Right lobe of liver (tissue), 6 donors: ENCODE measurements around the gene SLC52A3. TPM values are rescaled to one million over a fixed set of nuclear protein-coding genes. Genes with fewer than 3 reads are reported as not detected.

Experiments
- ATAC-seq, 4 donors: fragments of 200-7000 bp; cut with Tn5 transposase; one replicate each; pipeline ENCODE4 v1.9.1; 2020; ENCODE audit warnings: mild to moderate bottlenecking in 4 of 4, moderate library complexity in 4 of 4
- DNase-seq, 3 donors: peaks; one replicate each; pipeline ENCODE4 v3.0.0-alpha.2; 2020
- H3K27ac ChIP-seq, 3 donors: fragments of 200-600 bp; one replicate each; pipeline ENCODE4 v1.8.0; 2022
- H3K27me3 ChIP-seq, 2 donors: fragments of 200-600 bp; one replicate each; pipeline ENCODE4 v1.8.0; 2022
- H3K36me3 ChIP-seq, 4 donors: fragments of 200-600 bp; sonication (generic) in 1 of 4; one replicate each; pipeline versions ENCODE4 v1.5.1 to v1.8.0; 2017 to 2022; ENCODE audit warnings: control low read depth in 1 of 4
- H3K4me1 ChIP-seq, 4 donors: fragments of 200-600 bp; sonication (generic) in 1 of 4; one replicate each; pipeline versions ENCODE4 v1.5.1 to v1.8.0; 2017 to 2022; ENCODE audit warnings: control low read depth in 1 of 4
- H3K4me3 ChIP-seq, 3 donors: fragments of 200-600 bp; one replicate each; pipeline ENCODE4 v1.8.0; 2022
- H3K9me3 ChIP-seq, 4 donors: fragments of 200-600 bp; sonication (generic) in 1 of 4; one replicate each; pipeline versions ENCODE4 v1.5.1 to v1.8.0; 2017 to 2022; ENCODE audit warnings: control low read depth in 1 of 4
- POLR2A ChIP-seq: fragments of 450-650 bp; IDR thresholded peaks from one replicate; pipeline ENCODE4 v1.6.1; 2017; ENCODE audit warnings: antibody characterized with exemption, mild to moderate bottlenecking
- WGBS: methylation state at CpG from one replicate; pipeline ENCODE4 v1.1.6; 2018; ENCODE audit warnings: low coverage, low lambda C conversion rate; ENCODE audit not compliant: insufficient coverage; ENCODE audit errors: missing lambda C conversion rate; 5-methylcytosine and 5-hydroxymethylcytosine counted together
- intact Hi-C, 2 donors: fragments of 100-400 bp; cut with DNase I; formaldehyde crosslinking; loops; one replicate each; pipeline versions ENCODE4 v1.11.2 to v1.14.1; 2022
- total RNA-seq, 6 experiments: library from RNA; depleted of rRNA in 2 of 6; stranded (reverse); fragments of >200 nt in 2 of 6; fragmentation: NEBNext Ultra II Directional in 3 of 6; extraction: Animal tissue kit (Norgen Biotek cat#: 25700) in 3 of 6; gene quantifications; one replicate each; pipeline versions ENCODE4 v1.1.0 to v1.2.4, GENCODE V29; 2016 to 2023
- TF ChIP-seq, protein P1 (sequence below), 4 donors: fragments of 200-600 bp in 3 of 4; fragments of 450-650 bp in 1 of 4; IDR thresholded peaks; one replicate each; pipeline versions ENCODE4 v1.5.1 to v1.8.0; 2016 to 2022; ENCODE audit warnings: antibody characterized with exemption in 4 of 4, mild to moderate bottlenecking in 2 of 4
- donor health status: DM: no; HTN: yes; CAD: no.
- donor health status: DM: no; HTN: no; CAD: no.
- donor health status: DM: no; HTN: no; CAD: no.
- donor health status: DM: no; HTN: yes; CAD: no.
- donor health status: DM: no; HTN: yes; CAD: no.

Gene SLC52A3
- total RNA-seq, 6 experiments from 2014 or later = 0.05 to 0.62 TPM; not detected in 4

DNA sequence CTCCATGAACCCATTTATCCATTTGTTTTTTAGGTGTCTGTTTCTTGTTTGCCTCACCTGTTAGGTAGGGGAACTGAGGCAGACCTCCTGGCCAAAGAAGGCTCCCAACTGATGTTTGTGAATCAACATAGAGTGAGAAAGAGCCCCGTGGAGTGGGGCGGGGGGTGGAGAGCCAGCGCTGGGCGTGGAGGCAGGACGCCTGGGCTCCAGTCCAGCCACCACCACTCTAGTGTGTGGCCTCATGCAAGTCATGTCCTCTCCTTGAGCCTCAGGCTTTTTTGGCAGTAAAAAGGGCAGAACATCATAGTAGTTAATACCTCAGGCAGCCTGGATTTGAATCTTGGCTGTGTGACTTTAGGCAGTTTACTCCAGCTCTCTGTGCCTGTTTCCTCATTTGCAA is 50.5 kb downstream of the SLC52A3 start:
- TF ChIP-seq, protein P1, sequence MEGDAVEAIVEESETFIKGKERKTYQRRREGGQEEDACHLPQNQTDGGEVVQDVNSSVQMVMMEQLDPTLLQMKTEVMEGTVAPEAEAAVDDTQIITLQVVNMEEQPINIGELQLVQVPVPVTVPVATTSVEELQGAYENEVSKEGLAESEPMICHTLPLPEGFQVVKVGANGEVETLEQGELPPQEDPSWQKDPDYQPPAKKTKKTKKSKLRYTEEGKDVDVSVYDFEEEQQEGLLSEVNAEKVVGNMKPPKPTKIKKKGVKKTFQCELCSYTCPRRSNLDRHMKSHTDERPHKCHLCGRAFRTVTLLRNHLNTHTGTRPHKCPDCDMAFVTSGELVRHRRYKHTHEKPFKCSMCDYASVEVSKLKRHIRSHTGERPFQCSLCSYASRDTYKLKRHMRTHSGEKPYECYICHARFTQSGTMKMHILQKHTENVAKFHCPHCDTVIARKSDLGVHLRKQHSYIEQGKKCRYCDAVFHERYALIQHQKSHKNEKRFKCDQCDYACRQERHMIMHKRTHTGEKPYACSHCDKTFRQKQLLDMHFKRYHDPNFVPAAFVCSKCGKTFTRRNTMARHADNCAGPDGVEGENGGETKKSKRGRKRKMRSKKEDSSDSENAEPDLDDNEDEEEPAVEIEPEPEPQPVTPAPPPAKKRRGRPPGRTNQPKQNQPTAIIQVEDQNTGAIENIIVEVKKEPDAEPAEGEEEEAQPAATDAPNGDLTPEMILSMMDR (IDR thresholded peaks at IDR 0.05) = no peak
- no peak for TF ChIP-seq POLR2A
- no peaks in the 10 kb centered on the region for H3K36me3 ChIP-seq
- intact Hi-C loops = no loop called here

DNA sequence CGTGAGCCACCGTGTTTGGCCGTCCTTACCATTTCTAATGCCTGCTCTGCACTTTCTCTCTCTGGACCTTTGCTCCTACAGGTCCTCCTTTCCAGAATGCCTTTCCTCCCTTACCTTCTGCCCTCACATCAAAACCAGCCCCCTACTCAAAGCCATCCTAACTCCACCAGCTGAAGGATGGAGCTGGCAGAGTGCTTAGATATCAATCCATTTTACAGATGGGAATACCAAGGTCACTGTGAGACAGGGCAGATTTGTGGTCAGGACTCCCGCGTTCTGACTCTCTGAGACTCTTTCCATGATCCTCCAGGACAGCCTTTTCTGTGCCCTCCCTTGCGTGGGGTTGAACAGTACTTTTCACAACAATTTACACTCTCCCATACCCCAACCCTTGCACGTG is 51.0 kb downstream of the SLC52A3 start:
- H3K27ac ChIP-seq = no peak overlapping the region
- WGBS = 70% methylated on average over 7 of the region's 7 CpGs
- ATAC-seq = no peak
- no peaks in the 10 kb centered on the region for H3K36me3 ChIP-seq
- no peak for DNase-seq
- H3K27me3 ChIP-seq = no peaks in the 10 kb centered on the region
- H3K4me3 ChIP-seq = no peak overlapping the region
- H3K9me3 ChIP-seq = no peaks in the 10 kb centered on the region
- no peaks in the 10 kb centered on the region for H3K4me1 ChIP-seq
- no peak for TF ChIP-seq POLR2A
- TF ChIP-seq, protein P1 (IDR thresholded peaks at IDR 0.05) = no peak
- intact Hi-C loops = no loop called here

More for the DNA sequence above, 50.5 kb downstream of the SLC52A3 start:
- ATAC-seq = no peak
- DNase-seq = no peak
- no peak overlapping the region for H3K4me3 ChIP-seq
- 53% methylated on average over 4 of the region's 5 CpGs for WGBS
- no peaks in the 10 kb centered on the region for H3K4me1 ChIP-seq
- no peaks in the 10 kb centered on the region for H3K27me3 ChIP-seq
- H3K9me3 ChIP-seq = no peaks in the 10 kb centered on the region
- H3K27ac ChIP-seq = no peak overlapping the region

DNA sequence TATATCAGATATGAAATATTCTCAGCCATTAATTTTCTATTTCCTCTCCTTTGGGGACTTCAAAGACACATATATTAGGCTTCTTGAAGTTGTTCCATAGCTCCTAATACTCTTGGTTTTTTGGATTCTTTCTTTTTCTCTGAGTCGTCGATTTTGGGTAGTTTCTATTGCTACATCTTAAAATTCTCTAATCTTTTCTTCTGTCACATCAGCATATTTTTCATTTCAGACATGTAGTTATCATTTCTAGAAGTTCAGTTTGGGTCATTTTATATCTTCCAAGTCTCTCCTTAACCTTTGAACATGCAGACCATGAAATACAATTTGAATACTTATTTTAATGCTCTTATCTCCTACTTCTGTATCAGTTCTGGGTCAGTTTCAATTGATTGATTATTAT is 53.8 kb downstream of the SLC52A3 start:
- WGBS = 54% methylated on average over 2 of the region's 2 CpGs
- Histone ChIP-seq H3K27ac (no peak overlapping the region), H3K4me1 (no peaks in the 10 kb centered on the region), H3K36me3 (no peaks in the 10 kb centered on the region), H3K9me3 (no peaks in the 10 kb centered on the region), H3K27me3 (peaks cover 0 to 4% of the 10 kb centered on the region in 2 donors), H3K4me3 (no peak overlapping the region)
- ATAC-seq (no peak), DNase-seq (no peak)
- TF ChIP-seq, protein P1 (IDR thresholded peaks at IDR 0.05) = no peak
- TF ChIP-seq POLR2A = no peak
- intact Hi-C loops = no loop called here

DNA sequence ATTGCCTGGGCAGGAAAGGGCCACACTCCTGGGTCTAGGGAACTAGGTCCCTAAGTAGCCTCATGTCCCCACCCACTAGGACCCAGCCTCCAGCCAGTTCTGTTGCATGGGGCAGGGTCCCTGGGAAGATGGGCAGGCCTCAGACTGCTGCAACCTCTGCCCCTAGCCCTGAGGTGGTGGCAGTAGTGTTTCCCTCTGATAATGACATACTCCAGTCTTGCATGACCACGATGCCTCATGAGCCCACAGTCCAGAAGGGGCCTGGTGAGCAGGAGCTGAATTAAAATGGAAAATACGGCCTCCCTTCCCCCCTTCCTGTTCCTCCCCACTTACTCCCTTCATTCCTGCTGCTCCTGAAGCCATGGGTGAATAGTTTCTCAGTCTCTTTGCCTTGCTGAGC is 56.7 kb downstream of the SLC52A3 start:
- DNase-seq = no peak
- Histone ChIP-seq H3K9me3 (no peaks in the 10 kb centered on the region), H3K4me3 (no peak overlapping the region), H3K4me1 (no peaks in the 10 kb centered on the region), H3K27ac (no peak overlapping the region), H3K27me3 (peaks cover 0 to 5% of the 10 kb centered on the region in 2 donors), H3K36me3 (no peaks in the 10 kb centered on the region)
- peak in 1 of 4 donors; percentile 30 for ATAC-seq
- TF ChIP-seq, protein P1 (IDR thresholded peaks at IDR 0.05) = no peak
- no peak for TF ChIP-seq POLR2A
- intact Hi-C loops = no loop called here
- WGBS = 80% methylated on average over 1 of the region's 2 CpGs
